ENCODE data around the gene VIPAS39.

GRCh38 chr14:77457115-77457521, 283 bp downstream of the VIPAS39 start:
- TF ChIP-seq, protein P1, sequence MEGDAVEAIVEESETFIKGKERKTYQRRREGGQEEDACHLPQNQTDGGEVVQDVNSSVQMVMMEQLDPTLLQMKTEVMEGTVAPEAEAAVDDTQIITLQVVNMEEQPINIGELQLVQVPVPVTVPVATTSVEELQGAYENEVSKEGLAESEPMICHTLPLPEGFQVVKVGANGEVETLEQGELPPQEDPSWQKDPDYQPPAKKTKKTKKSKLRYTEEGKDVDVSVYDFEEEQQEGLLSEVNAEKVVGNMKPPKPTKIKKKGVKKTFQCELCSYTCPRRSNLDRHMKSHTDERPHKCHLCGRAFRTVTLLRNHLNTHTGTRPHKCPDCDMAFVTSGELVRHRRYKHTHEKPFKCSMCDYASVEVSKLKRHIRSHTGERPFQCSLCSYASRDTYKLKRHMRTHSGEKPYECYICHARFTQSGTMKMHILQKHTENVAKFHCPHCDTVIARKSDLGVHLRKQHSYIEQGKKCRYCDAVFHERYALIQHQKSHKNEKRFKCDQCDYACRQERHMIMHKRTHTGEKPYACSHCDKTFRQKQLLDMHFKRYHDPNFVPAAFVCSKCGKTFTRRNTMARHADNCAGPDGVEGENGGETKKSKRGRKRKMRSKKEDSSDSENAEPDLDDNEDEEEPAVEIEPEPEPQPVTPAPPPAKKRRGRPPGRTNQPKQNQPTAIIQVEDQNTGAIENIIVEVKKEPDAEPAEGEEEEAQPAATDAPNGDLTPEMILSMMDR (conservative IDR thresholded peaks at IDR 0.05) = no peak
- TF ChIP-seq ZFX (IDR thresholded peaks at IDR 0.05) = no peak
